ENCODE results near the gene NCK1. TPM values are rescaled to one million over a fixed set of nuclear protein-coding genes. Genes with fewer than 3 reads are reported as not detected.

NCK1 gene
- total and polyA plus RNA-seq, 9 of the 15 experiments (the other 6 are each of a cell fraction or from before 2014, with no cell fraction given) = 17.3 to 30.5 (median 25.0) TPM

DNA sequence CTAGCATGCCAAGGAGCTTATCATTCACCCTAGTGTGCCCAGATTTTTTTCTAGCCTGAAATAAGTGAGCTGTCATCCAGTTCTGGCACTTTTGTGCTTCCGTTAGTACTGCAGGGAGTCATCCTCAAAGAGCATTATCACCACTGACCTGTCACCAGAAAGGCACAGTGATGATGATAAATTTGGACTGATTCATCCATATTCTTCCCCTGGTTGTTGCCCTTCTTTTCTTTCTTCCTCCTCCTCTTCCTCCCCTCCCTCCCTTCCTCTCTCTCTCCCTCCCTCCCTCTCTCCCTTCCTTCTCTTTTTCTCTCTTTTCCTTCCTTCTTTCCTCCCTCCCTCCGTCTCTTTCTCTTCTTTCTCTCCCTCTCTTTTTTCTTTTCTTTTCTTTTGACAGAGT, 21.8 kb upstream of the NCK1 start:
- Histone ChIP-seq H3K27ac (ENCODE audit: extremely low read depth, low read depth, low read length) (peak overlapping the region; percentile 68; the same call in 2 of the 3 replicates), H4K20me1 (replicated peaks; ENCODE audit: control insufficient read depth, insufficient read depth, low read length) (no peaks in the 10 kb centered on the region), H3K9me1 (ENCODE audit: control insufficient read depth, insufficient read depth, low read length) (no peaks in the 10 kb centered on the region), H3K9me3 (replicated peaks; ENCODE audit: control insufficient read depth, insufficient read depth, low read depth, low read length) (no peaks in the 10 kb centered on the region), H3K36me3 (ENCODE audit: control insufficient read depth, insufficient read depth, low read length) (peaks cover 16% of the 10 kb centered on the region; the same call in 1 of the 3 replicates), H2AFZ (ENCODE audit: low read depth, low read length) (no peak overlapping the region), H3K9ac (ENCODE audit: insufficient read depth in 1 of 2, low read depth in 2 of 2, low read length in 2 of 2) (0 out of 4 replicates have a peak overlapping the region, but pooled peaks of 1 of the 2 experiments have one; percentile 34), H3K79me2 (ENCODE audit: control insufficient read depth, insufficient read depth, low read length) (no peaks in the 10 kb centered on the region; the same call in 2 of the 3 replicates), H3K27me3 (ENCODE audit: control insufficient read depth in 2 of 2, insufficient read depth in 2 of 2, low read length in 2 of 2) (no peaks in the 10 kb centered on the region), H3K4me1 (replicated peaks in 1 of 2; ENCODE audit: control insufficient read depth in 2 of 2, insufficient read depth in 2 of 2, low read length in 2 of 2) (peaks cover 0 to 25% of the 10 kb centered on the region in 2 experiments), H3K4me2 (ENCODE audit: insufficient read depth, low read length) (no peak overlapping the region), H3K4me3 (no peak overlapping the region)
- BruUV-seq (replicated peaks) = no TSS peak
- ATAC-seq (peak; percentile 74), FAIRE-seq (peak; percentile 88), DNase-seq (ENCODE audit: extremely low read depth in 1 of 4, low spot score in 3 of 4) (peak in 2 of 4 experiments; percentile 51 to 65)
- ChIA-PET CTCF (ENCODE audit: low intra/inter-chr PET ratio) (no interaction called here), POLR2A (interaction anchor here (1.3 kb wide), 1 partner anchor 8 kb away, joined by 3 read pairs; no protein-coding TSS in a partner anchor)
- intact Hi-C loops (cut with micrococcal nuclease) = no loop called here
- in situ Hi-C loops (cut with MboI) = no loop called here
- WGBS (ENCODE audit: insufficient coverage, low coverage, missing lambda C conversion rate) = 0% methylated on average over 2 of the region's 2 CpGs
- TF ChIP-seq, protein P1, sequence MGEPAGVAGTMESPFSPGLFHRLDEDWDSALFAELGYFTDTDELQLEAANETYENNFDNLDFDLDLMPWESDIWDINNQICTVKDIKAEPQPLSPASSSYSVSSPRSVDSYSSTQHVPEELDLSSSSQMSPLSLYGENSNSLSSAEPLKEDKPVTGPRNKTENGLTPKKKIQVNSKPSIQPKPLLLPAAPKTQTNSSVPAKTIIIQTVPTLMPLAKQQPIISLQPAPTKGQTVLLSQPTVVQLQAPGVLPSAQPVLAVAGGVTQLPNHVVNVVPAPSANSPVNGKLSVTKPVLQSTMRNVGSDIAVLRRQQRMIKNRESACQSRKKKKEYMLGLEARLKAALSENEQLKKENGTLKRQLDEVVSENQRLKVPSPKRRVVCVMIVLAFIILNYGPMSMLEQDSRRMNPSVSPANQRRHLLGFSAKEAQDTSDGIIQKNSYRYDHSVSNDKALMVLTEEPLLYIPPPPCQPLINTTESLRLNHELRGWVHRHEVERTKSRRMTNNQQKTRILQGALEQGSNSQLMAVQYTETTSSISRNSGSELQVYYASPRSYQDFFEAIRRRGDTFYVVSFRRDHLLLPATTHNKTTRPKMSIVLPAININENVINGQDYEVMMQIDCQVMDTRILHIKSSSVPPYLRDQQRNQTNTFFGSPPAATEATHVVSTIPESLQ (CRISPR knock-in tag; IDR thresholded peaks at IDR 0.05) = no peak
- TF ChIP-seq PRMT5 (CRISPR knock-in tag; IDR thresholded peaks at IDR 0.05) = no peak
- no peak for TF ChIP-seq RBFOX2 (IDR thresholded peaks at IDR 0.05; ENCODE audit: low read depth, low read length)
- TF ChIP-seq, protein P2, sequence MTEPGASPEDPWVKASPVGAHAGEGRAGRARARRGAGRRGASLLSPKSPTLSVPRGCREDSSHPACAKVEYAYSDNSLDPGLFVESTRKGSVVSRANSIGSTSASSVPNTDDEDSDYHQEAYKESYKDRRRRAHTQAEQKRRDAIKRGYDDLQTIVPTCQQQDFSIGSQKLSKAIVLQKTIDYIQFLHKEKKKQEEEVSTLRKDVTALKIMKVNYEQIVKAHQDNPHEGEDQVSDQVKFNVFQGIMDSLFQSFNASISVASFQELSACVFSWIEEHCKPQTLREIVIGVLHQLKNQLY (CRISPR knock-in tag; conservative IDR thresholded peaks at IDR 0.05) = no peak
- TF ChIP-seq RBM15 (IDR thresholded peaks at IDR 0.05; ENCODE audit: insufficient read depth, low read length) = no peak
- peak; percentile 30; the same call in 1 of the 2 replicates for TF ChIP-seq EGR1 (conservative IDR thresholded peaks at IDR 0.05)
- TF ChIP-seq HIVEP1 (CRISPR knock-in tag; IDR thresholded peaks at IDR 0.05) = no peak
- no peak for TF ChIP-seq ZNF695 (CRISPR knock-in tag; IDR thresholded peaks at IDR 0.05)
- TF ChIP-seq E2F3 (CRISPR knock-in tag; IDR thresholded peaks at IDR 0.05) = no peak
- TF ChIP-seq, protein P3, sequence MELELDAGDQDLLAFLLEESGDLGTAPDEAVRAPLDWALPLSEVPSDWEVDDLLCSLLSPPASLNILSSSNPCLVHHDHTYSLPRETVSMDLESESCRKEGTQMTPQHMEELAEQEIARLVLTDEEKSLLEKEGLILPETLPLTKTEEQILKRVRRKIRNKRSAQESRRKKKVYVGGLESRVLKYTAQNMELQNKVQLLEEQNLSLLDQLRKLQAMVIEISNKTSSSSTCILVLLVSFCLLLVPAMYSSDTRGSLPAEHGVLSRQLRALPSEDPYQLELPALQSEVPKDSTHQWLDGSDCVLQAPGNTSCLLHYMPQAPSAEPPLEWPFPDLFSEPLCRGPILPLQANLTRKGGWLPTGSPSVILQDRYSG (tag; conservative IDR thresholded peaks at IDR 0.05; ENCODE audit: low read depth) = no peak
- no peak for TF ChIP-seq POLR2H (tag; IDR thresholded peaks at IDR 0.05; ENCODE audit: low read depth)
- TF ChIP-seq MCM7 (IDR thresholded peaks at IDR 0.05) = no peak
- TF ChIP-seq CBX3 (IDR thresholded peaks at IDR 0.05; ENCODE audit: borderline replicate concordance in 1 of 2, low read length in 2 of 2) = no peak
- TF ChIP-seq CHCHD3 (CRISPR knock-in tag; IDR thresholded peaks at IDR 0.05) = no peak
- TF ChIP-seq, protein P4, sequence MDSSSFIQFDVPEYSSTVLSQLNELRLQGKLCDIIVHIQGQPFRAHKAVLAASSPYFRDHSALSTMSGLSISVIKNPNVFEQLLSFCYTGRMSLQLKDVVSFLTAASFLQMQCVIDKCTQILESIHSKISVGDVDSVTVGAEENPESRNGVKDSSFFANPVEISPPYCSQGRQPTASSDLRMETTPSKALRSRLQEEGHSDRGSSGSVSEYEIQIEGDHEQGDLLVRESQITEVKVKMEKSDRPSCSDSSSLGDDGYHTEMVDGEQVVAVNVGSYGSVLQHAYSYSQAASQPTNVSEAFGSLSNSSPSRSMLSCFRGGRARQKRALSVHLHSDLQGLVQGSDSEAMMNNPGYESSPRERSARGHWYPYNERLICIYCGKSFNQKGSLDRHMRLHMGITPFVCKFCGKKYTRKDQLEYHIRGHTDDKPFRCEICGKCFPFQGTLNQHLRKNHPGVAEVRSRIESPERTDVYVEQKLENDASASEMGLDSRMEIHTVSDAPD (CRISPR knock-in tag; IDR thresholded peaks at IDR 0.05) = no peak
- no peak for TF ChIP-seq PTBP1 (IDR thresholded peaks at IDR 0.05; ENCODE audit: low read depth, low read length)
- no peak for TF ChIP-seq PML (IDR thresholded peaks at IDR 0.05; ENCODE audit: low read length)
- TF ChIP-seq COPS2 (conservative IDR thresholded peaks at IDR 0.05) = no peak
- TF ChIP-seq CREBBP (IDR thresholded peaks at IDR 0.05; ENCODE audit: low read depth, low read length) = no peak
- no peak for TF ChIP-seq FOXA1 (IDR thresholded peaks at IDR 0.05; ENCODE audit: borderline replicate concordance)
